ENCODE results near the gene OSCP1.

The OSCP1 gene

DNA sequence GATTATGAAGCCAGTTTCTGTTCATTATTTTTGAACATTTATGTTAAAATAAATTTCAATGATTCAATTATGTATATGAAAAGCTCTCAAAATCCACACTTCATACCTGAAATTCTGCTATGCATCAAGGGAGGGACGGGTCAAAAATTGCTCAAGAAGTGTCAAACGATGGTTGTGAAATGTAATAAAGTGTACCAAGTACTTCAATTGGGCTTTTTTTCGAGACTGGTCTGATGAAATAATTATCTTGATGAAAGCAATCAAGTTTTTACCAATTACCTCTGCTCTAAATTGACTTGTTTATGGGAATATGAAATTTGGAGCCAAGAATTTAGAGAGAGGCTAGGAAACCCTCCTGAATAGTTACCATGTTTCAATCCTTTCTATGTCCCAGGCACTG, 7.9 kb downstream of the OSCP1 start:
- Histone ChIP-seq H2AFZ (ENCODE audit: low read length) (no peak overlapping the region), H3K9ac (ENCODE audit: low read depth, low read length, poor library complexity, severe bottlenecking) (no peak overlapping the region), H3F3A (ENCODE audit: low read depth) (no peaks in the 10 kb centered on the region), H3K4me3 (ENCODE audit: low read length, poor library complexity, severe bottlenecking) (no peak overlapping the region), H3K9me3 (ENCODE audit: insufficient read depth, low read depth, low read length) (no peaks in the 10 kb centered on the region), H3K4me1 (ENCODE audit: insufficient read depth, low read length, poor library complexity, severe bottlenecking) (peaks cover 6% of the 10 kb centered on the region), H3K36me3 (ENCODE audit: insufficient read depth, low read length) (no peaks in the 10 kb centered on the region), H3K9me2 (replicated peaks; ENCODE audit: low read depth, low read length) (no peaks in the 10 kb centered on the region), H3K79me2 (ENCODE audit: insufficient read depth, low read length) (no peaks in the 10 kb centered on the region), H4K20me1 (ENCODE audit: insufficient read depth, low read length, poor library complexity, severe bottlenecking) (no peaks in the 10 kb centered on the region), H3K4me2 (ENCODE audit: low read depth, low read length, poor library complexity, severe bottlenecking) (no peak overlapping the region), H3K27me3 (ENCODE audit: insufficient read depth, low read length, poor library complexity, severe bottlenecking) (no peaks in the 10 kb centered on the region)
- no peak for TF ChIP-seq EZH2phosphoT487 (IDR thresholded peaks at IDR 0.05; ENCODE audit: borderline replicate concordance)
- TF ChIP-seq, protein P1, sequence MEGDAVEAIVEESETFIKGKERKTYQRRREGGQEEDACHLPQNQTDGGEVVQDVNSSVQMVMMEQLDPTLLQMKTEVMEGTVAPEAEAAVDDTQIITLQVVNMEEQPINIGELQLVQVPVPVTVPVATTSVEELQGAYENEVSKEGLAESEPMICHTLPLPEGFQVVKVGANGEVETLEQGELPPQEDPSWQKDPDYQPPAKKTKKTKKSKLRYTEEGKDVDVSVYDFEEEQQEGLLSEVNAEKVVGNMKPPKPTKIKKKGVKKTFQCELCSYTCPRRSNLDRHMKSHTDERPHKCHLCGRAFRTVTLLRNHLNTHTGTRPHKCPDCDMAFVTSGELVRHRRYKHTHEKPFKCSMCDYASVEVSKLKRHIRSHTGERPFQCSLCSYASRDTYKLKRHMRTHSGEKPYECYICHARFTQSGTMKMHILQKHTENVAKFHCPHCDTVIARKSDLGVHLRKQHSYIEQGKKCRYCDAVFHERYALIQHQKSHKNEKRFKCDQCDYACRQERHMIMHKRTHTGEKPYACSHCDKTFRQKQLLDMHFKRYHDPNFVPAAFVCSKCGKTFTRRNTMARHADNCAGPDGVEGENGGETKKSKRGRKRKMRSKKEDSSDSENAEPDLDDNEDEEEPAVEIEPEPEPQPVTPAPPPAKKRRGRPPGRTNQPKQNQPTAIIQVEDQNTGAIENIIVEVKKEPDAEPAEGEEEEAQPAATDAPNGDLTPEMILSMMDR (conservative IDR thresholded peaks at IDR 0.05; ENCODE audit: low read length): no peak

DNA sequence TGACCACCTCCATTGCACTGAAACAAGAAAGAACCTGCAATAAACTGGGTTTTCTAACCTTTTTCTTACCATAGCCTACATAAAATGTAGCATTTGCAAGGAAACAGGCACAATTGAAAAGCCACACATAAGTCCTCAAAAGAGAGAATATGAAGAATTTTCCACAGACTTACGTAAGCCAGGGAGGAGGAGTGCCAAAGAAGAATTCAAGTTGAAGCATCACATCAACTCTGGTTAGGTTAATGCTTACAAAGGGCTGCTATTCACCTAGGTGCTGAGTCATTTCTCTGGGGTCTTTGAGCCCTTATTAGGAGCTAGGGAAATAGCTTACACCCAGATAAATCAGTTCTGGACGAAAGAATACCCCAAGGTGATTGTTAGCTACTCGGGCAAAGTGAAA, 9.6 kb downstream of the OSCP1 start:
- no peaks in the 10 kb centered on the region for H3K4me1 ChIP-seq (ENCODE audit: insufficient read depth, low read length, poor library complexity, severe bottlenecking)
- no peaks in the 10 kb centered on the region for H4K20me1 ChIP-seq (ENCODE audit: insufficient read depth, low read length, poor library complexity, severe bottlenecking)
- H3K9me2 ChIP-seq (replicated peaks; ENCODE audit: low read depth, low read length): no peaks in the 10 kb centered on the region
- no peaks in the 10 kb centered on the region for H3K79me2 ChIP-seq (ENCODE audit: insufficient read depth, low read length)
- no peak overlapping the region for H2AFZ ChIP-seq (ENCODE audit: low read length)
- H3K9me3 ChIP-seq (ENCODE audit: insufficient read depth, low read depth, low read length): no peaks in the 10 kb centered on the region
- no peaks in the 10 kb centered on the region for H3K27me3 ChIP-seq (ENCODE audit: insufficient read depth, low read length, poor library complexity, severe bottlenecking)
- H3K4me2 ChIP-seq (ENCODE audit: low read depth, low read length, poor library complexity, severe bottlenecking): no peak overlapping the region
- TF ChIP-seq EZH2phosphoT487 (IDR thresholded peaks at IDR 0.05; ENCODE audit: borderline replicate concordance): no peak
- TF ChIP-seq, protein P1 (conservative IDR thresholded peaks at IDR 0.05; ENCODE audit: low read length): no peak
- no peaks in the 10 kb centered on the region for H3F3A ChIP-seq (ENCODE audit: low read depth)
- H3K36me3 ChIP-seq (ENCODE audit: insufficient read depth, low read length): no peaks in the 10 kb centered on the region
- no peak overlapping the region for H3K9ac ChIP-seq (ENCODE audit: low read depth, low read length, poor library complexity, severe bottlenecking)
- H3K4me3 ChIP-seq (ENCODE audit: low read length, poor library complexity, severe bottlenecking): no peak overlapping the region

DNA sequence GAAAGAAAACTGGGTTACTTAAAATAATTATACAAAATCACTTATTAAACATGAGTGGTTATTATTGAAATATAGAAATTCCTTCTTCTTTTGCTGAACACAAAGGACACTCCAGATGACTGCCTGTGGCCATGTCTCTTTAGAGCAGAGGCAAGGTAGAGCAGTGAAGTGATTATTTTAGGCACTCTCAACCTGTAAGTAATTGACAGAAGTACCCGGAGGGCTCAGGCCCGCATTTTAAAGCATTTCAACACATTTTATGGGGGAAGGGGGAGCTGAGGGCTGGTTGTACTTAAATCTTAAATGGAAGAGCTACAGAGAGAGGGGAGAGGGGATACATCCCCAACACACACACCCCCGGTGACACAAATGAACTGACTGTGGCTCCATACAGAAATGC, 10.2 kb downstream of the OSCP1 start:
- Histone ChIP-seq H3K27me3 (ENCODE audit: insufficient read depth, low read length, poor library complexity, severe bottlenecking) (no peaks in the 10 kb centered on the region), H3K36me3 (ENCODE audit: insufficient read depth, low read length) (no peaks in the 10 kb centered on the region), H3K4me1 (ENCODE audit: insufficient read depth, low read length, poor library complexity, severe bottlenecking) (no peaks in the 10 kb centered on the region), H3K9ac (ENCODE audit: low read depth, low read length, poor library complexity, severe bottlenecking) (no peak overlapping the region), H3K9me2 (replicated peaks; ENCODE audit: low read depth, low read length) (no peaks in the 10 kb centered on the region), H3K9me3 (ENCODE audit: insufficient read depth, low read depth, low read length) (no peaks in the 10 kb centered on the region), H3K4me3 (ENCODE audit: low read length, poor library complexity, severe bottlenecking) (no peak overlapping the region), H2AFZ (ENCODE audit: low read length) (no peak overlapping the region), H3K79me2 (ENCODE audit: insufficient read depth, low read length) (no peaks in the 10 kb centered on the region), H4K20me1 (ENCODE audit: insufficient read depth, low read length, poor library complexity, severe bottlenecking) (no peaks in the 10 kb centered on the region), H3K4me2 (ENCODE audit: low read depth, low read length, poor library complexity, severe bottlenecking) (no peak overlapping the region), H3F3A (ENCODE audit: low read depth) (no peaks in the 10 kb centered on the region)
- TF ChIP-seq, protein P1 (conservative IDR thresholded peaks at IDR 0.05; ENCODE audit: low read length): no peak
- no peak for TF ChIP-seq EZH2phosphoT487 (IDR thresholded peaks at IDR 0.05; ENCODE audit: borderline replicate concordance)
